Vagina (tissue), 2 donors: ENCODE results near the gene RRP1B. TPM values are rescaled to one million over a fixed set of nuclear protein-coding genes. Genes with fewer than 3 reads are reported as not detected.

Source experiments
- DNase-seq, 2 donors: peaks; one replicate each; pipeline ENCODE4 v3.0.0-alpha.2; 2017; ENCODE audit errors: extremely low spot score in 2 of 2
- H3K27ac ChIP-seq: fragments of 200-600 bp; sonication (generic); one replicate; pipeline ENCODE4 v1.5.1; 2019
- H3K27me3 ChIP-seq: fragments of 200-600 bp; sonication (generic); one replicate; pipeline ENCODE4 v1.5.1; 2019
- H3K36me3 ChIP-seq, 2 donors: fragments of 200-600 bp; sonication (generic); one replicate each; pipeline ENCODE4 v1.5.1; 2017 to 2019
- H3K4me1 ChIP-seq: fragments of 200-600 bp; sonication (generic); one replicate; pipeline ENCODE4 v1.5.1; 2019
- H3K4me3 ChIP-seq, 2 donors: fragments of 200-600 bp; sonication (generic); 1 replicate in 1 of 2; 2 replicates in 1 of 2; pipeline ENCODE4 v1.5.1; 2016 to 2019
- H3K9me3 ChIP-seq: fragments of 200-600 bp; sonication (generic); one replicate; pipeline ENCODE4 v1.5.1; 2019
- POLR2A ChIP-seq, 2 donors: fragments of 450-650 bp; IDR thresholded peaks; one replicate each; pipeline ENCODE4 v1.6.1; 2017; ENCODE audit warnings: antibody characterized with exemption in 2 of 2, mild to moderate bottlenecking in 2 of 2, moderate library complexity in 2 of 2
- POLR2AphosphoS5 ChIP-seq, 2 donors: sonication (generic); formaldehyde crosslinking; IDR thresholded peaks; one replicate each; pipeline ENCODE4 v1.9.0; 2017; ENCODE audit warnings: antibody characterized with exemption in 2 of 2, mild to moderate bottlenecking in 2 of 2, low read depth in 1 of 2; ENCODE audit not compliant: insufficient read depth in 1 of 2
- intact Hi-C: fragments of 100-400 bp; cut with DNase I; formaldehyde crosslinking; loops from one replicate; pipeline ENCODE4 v1.15.1; 2023
- total RNA-seq: library from RNA; depleted of rRNA; stranded (reverse); fragments of >200 nt; gene quantifications from one replicate; pipeline ENCODE4 v1.2.3, GENCODE V29; 2016
- TF ChIP-seq, protein P1 (sequence below), 3 experiments: fragments of 450-650 bp in 2 of 3; fragments of 200-600 bp in 1 of 3; sonication (generic) in 1 of 3; IDR thresholded peaks; one replicate each; pipeline ENCODE4 v1.5.1; 2017 to 2019; ENCODE audit warnings: antibody characterized with exemption in 3 of 3, mild to moderate bottlenecking in 2 of 3, moderate library complexity in 2 of 3

The RRP1B gene
- total RNA-seq, 1 donor from 2014 or later: 18.9 TPM

GRCh38 chr21:43701936-43702784, 42.8 kb downstream of the RRP1B start:
- Histone ChIP-seq H3K27ac (no peak overlapping the region), H3K4me3 (no peak overlapping the region)
- intact Hi-C loops: no loop called here

DNA sequence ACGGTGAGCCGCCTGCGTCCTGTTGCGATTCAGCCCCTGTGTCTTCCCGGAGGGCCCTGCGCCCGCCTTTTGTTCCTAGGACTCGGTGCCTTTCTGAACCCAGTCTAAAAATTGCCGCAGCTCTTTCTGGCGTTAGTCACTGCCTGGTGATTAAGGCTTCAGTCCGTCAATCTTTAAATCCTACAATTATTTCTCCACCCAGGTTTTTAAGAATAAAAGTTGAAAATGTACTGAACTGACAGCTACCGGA, 43.4 kb downstream of the RRP1B start:
- TF ChIP-seq POLR2AphosphoS5 (IDR thresholded peaks at IDR 0.05; ENCODE audit: insufficient read depth in 1 of 2, low read depth in 1 of 2): no peak
- no peak overlapping the region for H3K4me3 ChIP-seq
- no peaks in the 10 kb centered on the region for H3K36me3 ChIP-seq
- DNase-seq: no peak
- intact Hi-C loops: no loop called here
- H3K27me3 ChIP-seq: no peaks in the 10 kb centered on the region
- H3K4me1 ChIP-seq: no peaks in the 10 kb centered on the region
- H3K9me3 ChIP-seq: no peaks in the 10 kb centered on the region
- H3K27ac ChIP-seq: no peak overlapping the region

More at GRCh38 chr21:43701936-43702784, 42.8 kb downstream of the RRP1B start:
- TF ChIP-seq POLR2AphosphoS5 (IDR thresholded peaks at IDR 0.05; ENCODE audit: insufficient read depth in 1 of 2, low read depth in 1 of 2) (no peak), POLR2A (IDR thresholded peaks at IDR 0.05) (no peak)
- TF ChIP-seq, protein P1, sequence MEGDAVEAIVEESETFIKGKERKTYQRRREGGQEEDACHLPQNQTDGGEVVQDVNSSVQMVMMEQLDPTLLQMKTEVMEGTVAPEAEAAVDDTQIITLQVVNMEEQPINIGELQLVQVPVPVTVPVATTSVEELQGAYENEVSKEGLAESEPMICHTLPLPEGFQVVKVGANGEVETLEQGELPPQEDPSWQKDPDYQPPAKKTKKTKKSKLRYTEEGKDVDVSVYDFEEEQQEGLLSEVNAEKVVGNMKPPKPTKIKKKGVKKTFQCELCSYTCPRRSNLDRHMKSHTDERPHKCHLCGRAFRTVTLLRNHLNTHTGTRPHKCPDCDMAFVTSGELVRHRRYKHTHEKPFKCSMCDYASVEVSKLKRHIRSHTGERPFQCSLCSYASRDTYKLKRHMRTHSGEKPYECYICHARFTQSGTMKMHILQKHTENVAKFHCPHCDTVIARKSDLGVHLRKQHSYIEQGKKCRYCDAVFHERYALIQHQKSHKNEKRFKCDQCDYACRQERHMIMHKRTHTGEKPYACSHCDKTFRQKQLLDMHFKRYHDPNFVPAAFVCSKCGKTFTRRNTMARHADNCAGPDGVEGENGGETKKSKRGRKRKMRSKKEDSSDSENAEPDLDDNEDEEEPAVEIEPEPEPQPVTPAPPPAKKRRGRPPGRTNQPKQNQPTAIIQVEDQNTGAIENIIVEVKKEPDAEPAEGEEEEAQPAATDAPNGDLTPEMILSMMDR (IDR thresholded peaks at IDR 0.05): no peak
- DNase-seq: no peak
- no peaks in the 10 kb centered on the region for H3K4me1 ChIP-seq
- no peaks in the 10 kb centered on the region for H3K9me3 ChIP-seq
- no peaks in the 10 kb centered on the region for H3K27me3 ChIP-seq
- no peaks in the 10 kb centered on the region for H3K36me3 ChIP-seq

DNA sequence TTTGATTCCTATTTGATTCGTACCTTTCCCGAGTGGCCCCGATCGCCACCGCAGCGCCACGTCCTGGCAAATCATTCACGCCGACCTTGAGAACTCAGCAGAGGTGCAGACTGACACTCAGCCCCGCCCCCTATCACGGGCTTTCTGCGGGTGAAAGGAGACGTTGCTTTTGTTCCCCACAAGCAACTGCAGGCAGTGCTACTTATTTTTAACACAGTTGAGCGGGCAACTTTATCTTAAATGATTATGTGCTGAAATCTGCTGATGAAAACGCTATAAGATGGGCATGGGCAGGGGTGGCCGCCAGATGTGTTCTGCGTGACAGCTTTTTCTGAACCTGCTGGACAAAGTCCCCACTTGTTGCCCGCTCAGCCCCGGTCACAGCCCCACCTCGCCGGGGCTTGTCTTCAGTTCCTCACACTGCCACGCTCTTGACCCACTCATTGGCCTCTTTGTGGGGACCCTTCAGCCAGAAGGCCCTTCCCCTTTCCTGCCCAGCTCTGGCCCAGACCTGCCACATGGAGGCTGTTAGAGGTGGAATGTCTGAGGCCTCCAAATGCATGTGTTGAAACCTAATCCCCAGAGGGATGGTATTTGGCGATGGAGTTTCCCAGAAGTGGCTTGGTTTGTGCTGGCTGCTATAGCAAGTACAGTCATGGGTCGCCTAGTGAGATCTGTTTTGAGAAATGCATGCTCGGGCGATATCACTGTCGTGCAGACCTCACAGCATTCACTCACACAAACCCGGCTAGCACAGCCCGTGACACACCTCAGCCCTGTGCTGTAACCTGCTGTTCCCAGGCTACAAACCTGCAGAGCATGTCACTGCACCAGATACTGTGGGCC, 43.9 kb downstream of the RRP1B start:
- intact Hi-C loops: no loop called here
- Histone ChIP-seq H3K4me1 (no peaks in the 10 kb centered on the region), H3K4me3 (no peak overlapping the region), H3K36me3 (no peaks in the 10 kb centered on the region), H3K9me3 (no peaks in the 10 kb centered on the region), H3K27me3 (no peaks in the 10 kb centered on the region), H3K27ac (no peak overlapping the region)
- DNase-seq: no peak
- TF ChIP-seq POLR2A (IDR thresholded peaks at IDR 0.05) (no peak), POLR2AphosphoS5 (IDR thresholded peaks at IDR 0.05; ENCODE audit: insufficient read depth in 1 of 2, low read depth in 1 of 2) (no peak)
- TF ChIP-seq, protein P1 (IDR thresholded peaks at IDR 0.05): no peak

DNA sequence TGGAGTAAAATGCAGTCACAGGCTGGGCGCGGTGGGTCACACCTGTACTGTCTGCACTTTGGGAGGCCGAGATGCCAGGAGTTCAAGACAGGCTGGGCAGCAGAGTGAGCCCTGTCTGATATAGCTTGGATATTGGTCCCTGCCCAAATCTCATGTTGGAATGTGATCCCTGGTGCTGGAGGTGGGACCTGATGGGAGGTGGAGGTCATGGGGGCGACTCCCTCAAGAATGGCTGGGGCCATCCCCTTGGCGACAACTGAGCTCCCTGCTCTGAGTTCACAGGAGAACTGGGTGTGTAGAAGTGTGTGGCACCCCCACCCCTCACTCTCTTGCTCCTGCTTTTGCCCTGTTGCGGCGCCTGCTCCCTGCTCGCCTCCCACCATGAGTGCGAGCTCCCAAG, 48.1 kb downstream of the RRP1B start:
- TF ChIP-seq POLR2AphosphoS5 (IDR thresholded peaks at IDR 0.05; ENCODE audit: insufficient read depth in 1 of 2, low read depth in 1 of 2) (no peak), POLR2A (IDR thresholded peaks at IDR 0.05) (no peak)
- TF ChIP-seq, protein P1 (IDR thresholded peaks at IDR 0.05): no peak
- intact Hi-C loops: no loop called here
- H3K4me3 ChIP-seq: no peak overlapping the region

GRCh38 chr21:43708745-43709381, 49.5 kb downstream of the RRP1B start:
- H3K27me3 ChIP-seq: no peaks in the 10 kb centered on the region
- H3K27ac ChIP-seq: no peak overlapping the region
- intact Hi-C loops: no loop called here
- DNase-seq: no peak
- no peaks in the 10 kb centered on the region for H3K4me1 ChIP-seq
- TF ChIP-seq POLR2A (IDR thresholded peaks at IDR 0.05) (no peak), POLR2AphosphoS5 (IDR thresholded peaks at IDR 0.05; ENCODE audit: insufficient read depth in 1 of 2, low read depth in 1 of 2) (no peak)
- TF ChIP-seq, protein P1 (IDR thresholded peaks at IDR 0.05): no peak
- H3K9me3 ChIP-seq: no peaks in the 10 kb centered on the region
- H3K4me3 ChIP-seq: no peak overlapping the region
- no peaks in the 10 kb centered on the region for H3K36me3 ChIP-seq

More for the DNA sequence above, 48.1 kb downstream of the RRP1B start:
- H3K4me1 ChIP-seq: no peaks in the 10 kb centered on the region
- H3K27ac ChIP-seq: no peak overlapping the region
- no peak for DNase-seq
- H3K27me3 ChIP-seq: no peaks in the 10 kb centered on the region
- no peaks in the 10 kb centered on the region for H3K9me3 ChIP-seq
- no peaks in the 10 kb centered on the region for H3K36me3 ChIP-seq
